IgD-negative memory B cell (primary cell): ENCODE data around the gene ACTN1. TPM values are rescaled to one million over a fixed set of nuclear protein-coding genes. Genes with fewer than 3 reads are reported as not detected.

Experiments
- H3K27ac Mint-ChIP-seq, 3 donors: one replicate each; pipeline ENCODE4 v1.8.0; 2020 to 2022; ENCODE audit warnings: mild to moderate bottlenecking in 3 of 3, mixed read lengths in 3 of 3, moderate library complexity in 1 of 3
- H3K27me3 Mint-ChIP-seq: one replicate; pipeline ENCODE4 v1.8.0; 2021; ENCODE audit warnings: mixed read lengths
- H3K36me3 Mint-ChIP-seq: one replicate; pipeline ENCODE4 v1.8.0; 2020; ENCODE audit warnings: mild to moderate bottlenecking, mixed read lengths
- H3K4me1 Mint-ChIP-seq, 3 donors: one replicate each; pipeline ENCODE4 v1.8.0; 2020 to 2022; ENCODE audit warnings: mixed read lengths in 3 of 3, mild to moderate bottlenecking in 1 of 3
- H3K4me3 Mint-ChIP-seq, 4 donors: one replicate each; pipeline ENCODE4 v1.8.0; 2020 to 2022; ENCODE audit warnings: mild to moderate bottlenecking in 4 of 4, mixed read lengths in 4 of 4, moderate library complexity in 3 of 4
- H3K9me3 Mint-ChIP-seq, 3 donors: one replicate each; pipeline ENCODE4 v1.8.0; 2020 to 2021; ENCODE audit warnings: mixed read lengths in 3 of 3, mild to moderate bottlenecking in 1 of 3
- polyA plus RNA-seq: library from polyadenylated mRNA; unstranded; fragments of 300-500 nt; fragmentation: Illumina TruSeq; gene quantifications from one replicate; pipeline ENCODE4 v1.2.3, GENCODE V29; 2021

Gene ACTN1
- polyA plus RNA-seq, 1 donor from 2014 or later = 4.2 TPM

DNA sequence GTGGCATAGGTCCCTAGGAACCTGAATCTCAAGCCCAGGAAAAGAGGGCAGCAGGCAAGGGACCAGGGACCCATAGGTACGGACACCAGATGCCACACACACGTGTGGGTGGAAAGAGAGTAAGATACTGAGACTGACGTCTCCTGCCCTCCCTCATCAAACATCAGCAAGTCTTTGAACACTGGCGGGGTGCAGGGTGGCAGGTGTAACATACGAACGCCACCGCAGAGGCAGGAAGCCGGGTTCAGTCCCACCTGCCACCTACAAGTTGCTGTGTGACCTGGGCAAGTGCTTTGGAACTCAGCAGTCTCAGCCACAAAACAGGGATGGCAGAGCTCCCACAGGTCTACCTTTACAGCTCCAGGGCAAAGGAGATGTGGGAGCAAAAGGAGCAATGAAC lies 11.1 kb downstream of the ACTN1 start:
- peaks cover 0 to 2% (median 0%) of the 10 kb centered on the region in 3 donors for H3K4me1 Mint-ChIP-seq
- H3K9me3 Mint-ChIP-seq = no peaks in the 10 kb centered on the region
- H3K36me3 Mint-ChIP-seq = peaks cover 1% of the 10 kb centered on the region
- H3K27me3 Mint-ChIP-seq = peaks cover 7% of the 10 kb centered on the region
- H3K4me3 Mint-ChIP-seq = peak overlapping the region in 1 of 4 donors; percentile 5
- H3K27ac Mint-ChIP-seq = peak overlapping the region in 1 of 3 donors; percentile 68

DNA sequence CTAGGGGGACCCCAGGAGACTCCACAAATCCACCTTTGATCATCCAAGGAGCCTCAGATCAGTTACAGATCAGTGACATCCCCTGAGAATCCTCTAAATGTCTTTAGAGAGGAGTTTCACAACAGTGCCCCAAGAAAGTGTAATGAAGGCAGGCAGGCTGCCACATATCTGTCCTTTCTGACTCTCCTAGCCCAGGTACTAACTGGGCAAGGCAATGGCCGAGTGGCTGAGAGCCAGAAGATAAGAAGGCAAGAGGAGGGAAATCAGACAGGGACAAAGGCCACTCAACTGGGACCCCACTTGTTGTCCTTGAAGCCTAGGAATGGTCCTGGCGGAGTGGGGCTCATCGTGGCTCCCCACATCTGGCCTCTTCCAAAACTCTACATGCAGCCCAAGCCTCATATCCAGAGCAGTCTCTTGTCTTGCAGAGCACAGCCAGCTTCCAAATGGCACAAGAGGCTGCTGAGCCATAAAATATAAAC lies 11.6 kb downstream of the ACTN1 start:
- peaks cover 10% of the 10 kb centered on the region for H3K27me3 Mint-ChIP-seq
- H3K9me3 Mint-ChIP-seq = no peaks in the 10 kb centered on the region
- peaks cover 1% of the 10 kb centered on the region for H3K36me3 Mint-ChIP-seq
- no peak overlapping the region for H3K4me3 Mint-ChIP-seq
- H3K27ac Mint-ChIP-seq = no peak overlapping the region
- H3K4me1 Mint-ChIP-seq = peaks cover 0 to 2% (median 0%) of the 10 kb centered on the region in 3 donors

- H3K4me1 Mint-ChIP-seq = peaks cover 0 to 2% (median 0%) of the 10 kb centered on the region in 3 donors
- peaks cover 11% of the 10 kb centered on the region for H3K27me3 Mint-ChIP-seq
- H3K27ac Mint-ChIP-seq = no peak overlapping the region
- H3K9me3 Mint-ChIP-seq = no peaks in the 10 kb centered on the region
- H3K4me3 Mint-ChIP-seq = no peak overlapping the region
- H3K36me3 Mint-ChIP-seq = peaks cover 1% of the 10 kb centered on the region
These were observed 12.2 kb downstream of the ACTN1 start for GRCh38 chr14:68966872-68967301.

- H3K4me3 Mint-ChIP-seq = no peak overlapping the region
- H3K4me1 Mint-ChIP-seq = no peaks in the 10 kb centered on the region
- H3K9me3 Mint-ChIP-seq = no peaks in the 10 kb centered on the region
- peaks cover 11% of the 10 kb centered on the region for H3K27me3 Mint-ChIP-seq
- H3K27ac Mint-ChIP-seq = no peak overlapping the region
- H3K36me3 Mint-ChIP-seq = peaks cover 1% of the 10 kb centered on the region
These were observed 13.8 kb downstream of the ACTN1 start for GRCh38 chr14:68965261-68965761.

DNA sequence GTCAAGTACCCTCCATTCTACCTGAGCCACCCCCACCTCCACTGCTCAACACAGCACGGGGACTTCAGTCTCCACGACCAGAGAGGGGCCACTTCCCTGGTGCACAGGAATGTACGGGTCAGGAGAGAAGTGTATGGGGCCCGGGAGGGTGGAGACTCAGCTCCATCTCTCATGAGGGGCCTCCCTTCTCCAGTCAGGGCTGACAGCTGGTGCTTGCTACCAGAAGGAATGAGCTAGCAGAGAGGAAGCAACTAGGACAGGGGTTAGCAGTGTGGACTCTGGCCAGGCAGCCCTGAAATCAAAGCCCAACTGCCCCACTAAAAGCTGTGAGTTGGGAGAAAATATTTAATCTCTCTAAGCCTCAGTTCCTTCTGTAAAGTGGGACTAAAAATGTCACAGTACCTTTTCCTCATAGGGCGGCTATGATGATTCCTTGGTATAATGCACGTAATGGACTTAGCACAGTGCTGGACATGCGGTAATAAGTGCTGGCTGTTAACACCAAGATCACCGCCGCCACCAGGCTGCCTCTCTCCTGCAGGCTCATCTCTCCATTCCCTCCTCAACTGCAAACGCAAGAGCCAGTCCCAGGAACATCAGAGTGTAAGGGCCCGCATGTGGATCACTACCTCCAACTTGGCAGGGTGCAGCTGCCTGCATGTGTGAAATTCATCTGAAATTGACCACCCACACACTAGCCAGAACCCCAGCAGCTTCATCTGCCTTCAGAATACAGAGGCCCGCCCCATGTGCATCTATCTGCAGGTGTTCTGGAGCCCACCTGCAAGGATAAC lies 14.6 kb downstream of the ACTN1 start:
- H3K4me3 Mint-ChIP-seq = no peak overlapping the region
- no peaks in the 10 kb centered on the region for H3K4me1 Mint-ChIP-seq
- H3K27me3 Mint-ChIP-seq = peaks cover 11% of the 10 kb centered on the region
- peaks cover 1% of the 10 kb centered on the region for H3K36me3 Mint-ChIP-seq
- H3K9me3 Mint-ChIP-seq = no peaks in the 10 kb centered on the region
- no peak overlapping the region for H3K27ac Mint-ChIP-seq

GRCh38 chr14:68962681-68963080 lies 16.4 kb downstream of the ACTN1 start:
- Mint-ChIP-seq H3K4me3 (no peak overlapping the region), H3K27ac (no peak overlapping the region), H3K36me3 (peaks cover 1% of the 10 kb centered on the region), H3K27me3 (peaks cover 14% of the 10 kb centered on the region), H3K4me1 (no peaks in the 10 kb centered on the region), H3K9me3 (no peaks in the 10 kb centered on the region)

- H3K4me3 Mint-ChIP-seq = peak overlapping the region in 1 of 4 donors; percentile 47
- no peaks in the 10 kb centered on the region for H3K4me1 Mint-ChIP-seq
- no peak overlapping the region for H3K27ac Mint-ChIP-seq
- H3K36me3 Mint-ChIP-seq = peaks cover 1% of the 10 kb centered on the region
- H3K27me3 Mint-ChIP-seq = peaks cover 14% of the 10 kb centered on the region
- H3K9me3 Mint-ChIP-seq = no peaks in the 10 kb centered on the region
These were observed 17.1 kb downstream of the ACTN1 start for GRCh38 chr14:68961781-68962584.

DNA sequence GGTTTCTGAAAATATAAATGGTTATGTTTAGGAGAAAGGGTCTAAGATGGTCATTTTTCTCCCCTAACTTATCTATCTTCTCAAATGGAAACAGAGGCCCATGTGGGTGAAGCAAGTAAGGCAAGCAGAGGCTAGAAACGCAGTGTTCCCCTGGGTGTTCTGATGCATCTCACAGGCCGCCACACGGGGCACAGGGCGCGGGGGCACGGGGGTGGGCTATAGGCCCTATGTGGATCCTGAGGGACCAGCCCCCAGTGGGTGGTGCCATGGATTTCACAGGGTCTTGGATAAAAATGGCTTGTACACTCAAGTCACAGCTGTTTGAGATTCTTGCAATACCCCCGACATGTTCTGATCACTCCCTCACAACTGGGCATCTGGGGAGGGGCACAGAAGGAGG lies 17.7 kb downstream of the ACTN1 start:
- Mint-ChIP-seq H3K27ac (no peak overlapping the region), H3K4me3 (no peak overlapping the region), H3K9me3 (no peaks in the 10 kb centered on the region), H3K27me3 (peaks cover 14% of the 10 kb centered on the region), H3K36me3 (peaks cover 3% of the 10 kb centered on the region), H3K4me1 (no peaks in the 10 kb centered on the region)

GRCh38 chr14:68960123-68960522 lies 19.0 kb downstream of the ACTN1 start:
- Mint-ChIP-seq H3K27ac (no peak overlapping the region), H3K4me3 (no peak overlapping the region), H3K36me3 (peaks cover 2% of the 10 kb centered on the region), H3K4me1 (no peaks in the 10 kb centered on the region), H3K27me3 (peaks cover 22% of the 10 kb centered on the region), H3K9me3 (no peaks in the 10 kb centered on the region)

- Mint-ChIP-seq H3K27ac (no peak overlapping the region), H3K4me1 (no peaks in the 10 kb centered on the region), H3K36me3 (peaks cover 2% of the 10 kb centered on the region), H3K4me3 (no peak overlapping the region), H3K27me3 (peaks cover 23% of the 10 kb centered on the region), H3K9me3 (no peaks in the 10 kb centered on the region)
These were observed 20.1 kb downstream of the ACTN1 start for GRCh38 chr14:68959035-68959434.

DNA sequence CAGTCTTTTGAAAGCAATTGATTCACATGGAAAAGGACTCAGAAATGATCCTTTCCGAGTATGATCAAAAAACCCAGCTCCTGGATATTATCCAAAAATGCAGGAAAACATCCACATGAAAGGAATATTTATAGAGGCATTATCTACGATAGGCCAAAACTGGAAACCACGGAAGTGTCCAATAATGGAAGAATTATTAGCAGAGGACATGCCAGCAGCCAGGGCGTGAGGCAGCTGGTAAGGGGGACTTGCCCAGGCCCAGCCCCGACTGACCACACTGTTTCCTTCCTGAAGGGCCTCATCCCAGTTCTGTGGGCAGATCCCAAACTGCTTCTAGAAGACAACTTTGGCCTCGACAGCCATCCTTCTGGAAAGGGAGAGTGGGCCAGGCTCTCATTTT lies 20.5 kb downstream of the ACTN1 start:
- Mint-ChIP-seq H3K36me3 (peaks cover 4% of the 10 kb centered on the region), H3K27me3 (peaks cover 24% of the 10 kb centered on the region), H3K4me1 (no peaks in the 10 kb centered on the region), H3K27ac (no peak overlapping the region), H3K4me3 (no peak overlapping the region), H3K9me3 (no peaks in the 10 kb centered on the region)

DNA sequence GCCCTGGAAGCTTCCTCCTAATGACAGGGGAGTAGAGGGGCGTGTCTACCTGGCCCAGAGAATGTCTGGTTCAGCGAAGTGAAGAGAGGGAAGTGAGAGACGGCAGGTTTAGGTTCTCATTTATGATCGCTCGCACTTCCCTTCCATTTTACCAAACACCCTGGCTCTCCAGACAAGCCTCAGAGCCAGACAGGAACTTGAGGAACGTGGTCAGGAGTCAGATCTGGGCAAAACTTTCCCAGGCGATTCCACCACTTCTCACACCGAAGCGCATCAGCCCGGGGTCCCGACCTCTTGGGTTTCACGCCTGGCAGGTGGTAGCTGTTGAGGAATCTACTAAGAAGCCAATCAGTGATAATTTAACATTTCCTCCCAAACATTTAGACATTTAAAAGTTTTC lies 21.3 kb downstream of the ACTN1 start:
- Mint-ChIP-seq H3K9me3 (no peaks in the 10 kb centered on the region), H3K27ac (no peak overlapping the region), H3K27me3 (peaks cover 20% of the 10 kb centered on the region), H3K4me1 (no peaks in the 10 kb centered on the region), H3K4me3 (no peak overlapping the region), H3K36me3 (peaks cover 4% of the 10 kb centered on the region)

DNA sequence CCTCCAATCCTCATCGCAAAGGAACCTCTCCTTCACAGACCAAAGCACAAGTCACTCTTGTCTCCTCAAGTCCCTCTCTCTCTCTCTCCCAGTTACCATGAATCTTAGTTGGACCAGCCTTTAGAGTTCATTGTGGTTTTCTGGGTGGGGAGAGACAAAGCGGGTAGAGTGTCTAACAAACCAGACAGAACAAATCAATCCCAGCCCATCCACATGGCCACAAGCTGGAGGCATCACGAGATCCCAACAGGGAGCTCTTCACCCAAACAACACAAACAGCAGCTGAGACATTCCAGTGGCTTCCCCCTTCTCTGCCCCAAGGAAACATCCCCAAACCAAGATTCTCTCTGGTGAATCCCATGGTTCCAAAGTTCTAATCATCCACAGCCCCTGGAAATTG lies 22.4 kb downstream of the ACTN1 start:
- peaks cover 4% of the 10 kb centered on the region for H3K36me3 Mint-ChIP-seq
- no peak overlapping the region for H3K4me3 Mint-ChIP-seq
- no peaks in the 10 kb centered on the region for H3K9me3 Mint-ChIP-seq
- no peaks in the 10 kb centered on the region for H3K4me1 Mint-ChIP-seq
- peak overlapping the region in 1 of 3 donors; percentile 5 for H3K27ac Mint-ChIP-seq
- H3K27me3 Mint-ChIP-seq = peaks cover 19% of the 10 kb centered on the region

DNA sequence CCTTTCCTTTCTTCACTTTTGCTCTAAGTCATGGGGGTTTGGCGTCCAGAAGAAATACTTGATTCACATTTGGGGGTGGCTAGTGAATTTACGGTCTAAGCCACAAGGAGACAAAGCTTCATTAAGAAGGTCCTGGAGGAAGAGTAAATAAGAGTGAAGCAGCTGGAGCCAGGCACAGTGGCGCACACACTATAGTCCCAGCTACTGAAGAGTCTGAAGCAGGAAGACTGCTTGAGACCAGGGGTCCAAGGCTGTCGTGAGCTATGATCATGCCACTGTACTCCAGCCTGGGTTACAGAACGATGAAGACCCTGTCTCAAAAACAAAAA lies 23.3 kb downstream of the ACTN1 start:
- Mint-ChIP-seq H3K9me3 (no peaks in the 10 kb centered on the region), H3K4me1 (no peaks in the 10 kb centered on the region), H3K27me3 (peaks cover 19% of the 10 kb centered on the region), H3K4me3 (no peak overlapping the region), H3K36me3 (peaks cover 4% of the 10 kb centered on the region), H3K27ac (peak overlapping the region in 1 of 3 donors; percentile 43)

DNA sequence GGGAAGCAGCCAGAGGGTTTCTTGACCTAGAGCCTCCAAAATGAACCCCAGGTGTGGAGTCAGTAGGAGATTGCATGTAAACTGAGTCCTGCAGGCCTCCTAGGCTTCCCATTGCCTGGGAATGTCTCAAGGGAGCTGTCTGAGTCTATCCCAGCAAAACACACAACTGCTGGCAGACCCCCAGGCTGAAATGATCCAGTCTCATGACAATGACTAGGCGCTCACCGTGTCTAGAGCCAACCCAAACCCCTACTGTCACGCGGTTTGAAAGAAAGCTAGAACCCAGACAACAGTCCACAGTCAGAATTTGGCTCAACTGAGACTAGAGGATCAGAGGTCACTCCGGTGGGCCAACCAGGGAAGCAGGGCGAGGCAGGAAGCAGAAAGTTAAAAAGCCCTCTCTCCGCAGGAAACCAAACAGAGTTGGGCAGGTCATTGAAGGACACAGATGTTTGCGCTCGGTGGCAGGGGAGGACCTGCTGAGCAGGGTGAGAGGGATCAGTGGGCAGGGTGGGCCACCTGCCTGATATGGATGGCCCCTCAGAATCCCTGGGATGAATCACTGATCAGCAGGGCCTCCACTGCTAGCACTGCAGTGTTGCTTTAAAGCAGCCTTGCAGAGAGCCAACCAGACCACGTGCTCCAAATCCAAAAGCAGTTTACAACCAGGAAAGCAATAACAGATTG lies 23.8 kb downstream of the ACTN1 start:
- no peaks in the 10 kb centered on the region for H3K4me1 Mint-ChIP-seq
- no peak overlapping the region for H3K4me3 Mint-ChIP-seq
- peaks cover 19% of the 10 kb centered on the region for H3K27me3 Mint-ChIP-seq
- H3K9me3 Mint-ChIP-seq = no peaks in the 10 kb centered on the region
- peak overlapping the region in 1 of 3 donors; percentile 43 for H3K27ac Mint-ChIP-seq
- peaks cover 4% of the 10 kb centered on the region for H3K36me3 Mint-ChIP-seq
